ENCODE data around the gene CD2.
"Not testable (repeated sequence)": the region's sequence is repeated elsewhere in the genome, so short reads cannot be mapped to it uniquely, and the experiment has no call there.

The CD2 gene

DNA sequence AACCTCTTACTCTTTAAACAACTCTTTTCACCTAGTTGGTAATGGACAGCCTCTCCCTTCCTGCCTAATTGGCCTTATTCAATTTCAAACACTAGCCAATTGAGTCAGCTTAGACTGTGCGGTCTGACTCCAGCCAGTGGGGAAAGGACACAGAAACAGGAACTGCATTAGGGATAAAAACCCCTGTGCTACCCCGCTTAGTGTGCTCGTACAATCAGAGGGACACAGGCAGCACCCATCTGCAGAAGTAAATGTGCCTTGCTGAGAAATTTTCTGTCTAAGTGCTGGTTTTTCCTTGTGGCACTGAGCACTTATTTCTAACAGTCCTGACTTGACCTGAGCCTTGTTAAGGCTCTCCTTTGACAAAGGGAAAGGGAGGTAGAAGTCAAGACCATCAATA lies 6.0 kb upstream of the CD2 start:
- Histone ChIP-seq H3K4me3 (ENCODE audit: low read depth, low read length) (no peak overlapping the region), H3K27me3 (ENCODE audit: insufficient read depth, low read depth, severe bottlenecking) (no peaks in the 10 kb centered on the region), H3K27ac (no peak overlapping the region), H3K36me3 (no peaks in the 10 kb centered on the region), H3K9me3 (ENCODE audit: severe bottlenecking) (peaks cover 24% of the 10 kb centered on the region)
- no peak for TF ChIP-seq CTCF (IDR thresholded peaks at IDR 0.05; ENCODE audit: low read depth, low read length)
- no peak for DNase-seq

DNA sequence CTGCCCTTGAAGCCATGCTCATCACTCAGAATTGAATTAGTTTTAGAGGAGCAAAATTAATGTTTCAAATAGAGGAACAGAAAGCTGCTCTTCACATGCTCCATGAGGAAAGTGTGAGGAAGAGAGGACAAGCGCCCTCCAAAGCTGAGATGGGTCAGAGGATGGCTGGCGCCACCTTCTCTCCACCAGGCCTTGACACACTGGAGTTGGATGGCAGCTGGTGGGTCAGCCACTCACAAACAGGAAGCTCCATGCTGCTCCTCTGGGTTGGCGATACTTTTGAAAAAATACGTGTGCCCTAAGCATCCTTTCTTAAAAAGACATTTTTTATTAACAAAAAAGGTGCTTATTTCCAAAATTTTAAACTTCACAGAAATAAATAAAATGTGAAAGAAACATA lies 3.1 kb upstream of the CD2 start:
- TF ChIP-seq CTCF (IDR thresholded peaks at IDR 0.05; ENCODE audit: low read depth, low read length) = no peak
- DNase-seq = no peak

DNA sequence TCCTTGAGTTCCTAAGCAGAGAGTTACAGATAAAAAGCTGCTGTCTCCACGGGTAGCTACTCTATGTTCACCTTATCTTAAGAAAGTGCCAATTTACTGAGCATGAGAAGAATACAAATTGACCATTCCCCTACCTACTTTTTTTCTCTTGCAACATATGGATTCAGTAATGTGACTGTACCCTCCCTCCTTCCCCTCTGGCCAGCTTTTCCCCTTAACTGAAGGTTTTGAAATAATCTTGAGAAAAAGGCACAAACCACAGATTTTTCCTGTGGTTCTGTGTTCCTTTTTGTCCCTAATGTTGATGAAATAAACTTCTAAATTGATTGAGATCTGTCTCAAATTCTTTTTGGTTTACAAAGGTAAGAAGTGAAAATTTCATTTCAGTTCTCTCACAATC lies 2.6 kb upstream of the CD2 start:
- TF ChIP-seq CTCF (IDR thresholded peaks at IDR 0.05; ENCODE audit: low read depth, low read length) = no peak
- Histone ChIP-seq H3K36me3 (no peaks in the 10 kb centered on the region), H3K27ac (no peak overlapping the region), H3K27me3 (ENCODE audit: insufficient read depth, low read depth, severe bottlenecking) (no peaks in the 10 kb centered on the region), H3K9me3 (ENCODE audit: severe bottlenecking) (peaks cover 12% of the 10 kb centered on the region), H3K4me3 (ENCODE audit: low read depth, low read length) (no peak overlapping the region)
- no peak for DNase-seq

More for the DNA sequence above, 3.1 kb upstream of the CD2 start:
- no peaks in the 10 kb centered on the region for H3K36me3 ChIP-seq
- H3K4me3 ChIP-seq (ENCODE audit: low read depth, low read length) = no peak overlapping the region
- no peaks in the 10 kb centered on the region for H3K27me3 ChIP-seq (ENCODE audit: insufficient read depth, low read depth, severe bottlenecking)
- no peak overlapping the region for H3K27ac ChIP-seq
- H3K9me3 ChIP-seq (ENCODE audit: severe bottlenecking) = peaks cover 12% of the 10 kb centered on the region

- no peak overlapping the region for H3K4me3 ChIP-seq (ENCODE audit: low read depth, low read length)
- DNase-seq = no peak
- no peak for TF ChIP-seq CTCF (IDR thresholded peaks at IDR 0.05; ENCODE audit: low read depth, low read length)
- no peaks in the 10 kb centered on the region for H3K36me3 ChIP-seq
- no peak overlapping the region for H3K27ac ChIP-seq
- H3K9me3 ChIP-seq (ENCODE audit: severe bottlenecking) = peaks cover 7% of the 10 kb centered on the region
- no peaks in the 10 kb centered on the region for H3K27me3 ChIP-seq (ENCODE audit: insufficient read depth, low read depth, severe bottlenecking)
Measured at GRCh38 chr1:116753312-116753711, 918 bp upstream of the CD2 start.

- Histone ChIP-seq H3K9me3 (ENCODE audit: severe bottlenecking) (no peaks in the 10 kb centered on the region), H3K27ac (no peak overlapping the region), H3K27me3 (ENCODE audit: insufficient read depth, low read depth, severe bottlenecking) (no peaks in the 10 kb centered on the region), H3K4me3 (ENCODE audit: low read depth, low read length) (no peak overlapping the region), H3K36me3 (no peaks in the 10 kb centered on the region)
- DNase-seq = no peak
- TF ChIP-seq CTCF (IDR thresholded peaks at IDR 0.05; ENCODE audit: low read depth, low read length) = no peak
Measured at GRCh38 chr1:116755066-116755465, 836 bp downstream of the CD2 start.

GRCh38 chr1:116755681-116756080 lies 1.5 kb downstream of the CD2 start:
- Histone ChIP-seq H3K27ac (no peak overlapping the region), H3K4me3 (ENCODE audit: low read depth, low read length) (no peak overlapping the region), H3K36me3 (no peaks in the 10 kb centered on the region), H3K27me3 (ENCODE audit: insufficient read depth, low read depth, severe bottlenecking) (no peaks in the 10 kb centered on the region), H3K9me3 (ENCODE audit: severe bottlenecking) (no peaks in the 10 kb centered on the region)
- TF ChIP-seq CTCF (IDR thresholded peaks at IDR 0.05; ENCODE audit: low read depth, low read length) = no peak
- no peak for DNase-seq

- H3K9me3 ChIP-seq (ENCODE audit: severe bottlenecking); H3K36me3 ChIP-seq; DNase-seq; H3K27me3 ChIP-seq (ENCODE audit: insufficient read depth, low read depth, severe bottlenecking); H3K27ac ChIP-seq; H3K4me3 ChIP-seq (ENCODE audit: low read depth, low read length): not testable (repeated sequence)
Measured at GRCh38 chr1:116756092-116756491, 1.9 kb downstream of the CD2 start.

GRCh38 chr1:116758456-116758815 lies 4.2 kb downstream of the CD2 start:
- not testable (repeated sequence) for H3K27me3 ChIP-seq (ENCODE audit: insufficient read depth, low read depth, severe bottlenecking); H3K4me3 ChIP-seq (ENCODE audit: low read depth, low read length); DNase-seq; H3K27ac ChIP-seq; H3K36me3 ChIP-seq; H3K9me3 ChIP-seq (ENCODE audit: severe bottlenecking)

Data from WERI-Rb-1 (cell line).